CD14-positive monocyte (primary cell): ENCODE data around the gene ARMC7. TPM values are rescaled to one million over a fixed set of nuclear protein-coding genes. Genes with fewer than 3 reads are reported as not detected.

ENCODE experiments used
- DNase-seq, 3 donors: peaks; one replicate each; pipeline ENCODE4 v3.0.0-alpha.2; 2011 to 2022
- H2AFZ ChIP-seq: 2 replicates; pipeline ENCODE4 v1.6.0; 2012; ENCODE audit warnings: mild to moderate bottlenecking, low read depth, low read length, inconsistent platforms; ENCODE audit not compliant: insufficient read depth, poor library complexity, severe bottlenecking
- H3K27ac ChIP-seq, 2 donors: 1 replicate in 1 of 2; 2 replicates in 1 of 2; pipeline ENCODE4 v1.5.1; 2012 to 2013; ENCODE audit warnings: low read length in 2 of 2, control low read depth in 1 of 2, inconsistent platforms in 1 of 2, low read depth in 1 of 2, mild to moderate bottlenecking in 1 of 2
- H3K27me3 ChIP-seq, 2 donors: one replicate each; pipeline versions ENCODE4 v1.6.0 to v1.6.1; 2011 to 2013; ENCODE audit warnings: low read length in 2 of 2; ENCODE audit not compliant: control insufficient read depth in 2 of 2, insufficient read depth in 2 of 2
- H3K36me3 ChIP-seq, 2 donors: replicated peaks in 1 of 2; 1 replicate in 1 of 2; 2 replicates in 1 of 2; pipeline versions ENCODE4 v1.5.1 to v1.6.1; 2012 to 2013; ENCODE audit warnings: low read length in 2 of 2, control low read depth in 1 of 2, inconsistent platforms in 1 of 2, mild to moderate bottlenecking in 1 of 2; ENCODE audit not compliant: insufficient read depth in 2 of 2, control insufficient read depth in 1 of 2
- H3K4me1 ChIP-seq, 2 donors: 1 replicate in 1 of 2; 2 replicates in 1 of 2; pipeline versions ENCODE4 v1.5.1 to v1.6.1; 2012 to 2013; ENCODE audit warnings: low read length in 2 of 2, control low read depth in 1 of 2, inconsistent platforms in 1 of 2, mild to moderate bottlenecking in 1 of 2, moderate library complexity in 1 of 2; ENCODE audit not compliant: insufficient read depth in 2 of 2, control insufficient read depth in 1 of 2
- H3K4me2 ChIP-seq: replicated peaks from 2 replicates; pipeline ENCODE3; 2012; ENCODE audit warnings: low read length, moderate library complexity, mild to moderate bottlenecking; ENCODE audit not compliant: poor library complexity, severe bottlenecking; ENCODE audit errors: extremely low read depth
- H3K4me3 ChIP-seq, 3 experiments: fragments of 200-600 bp in 1 of 3; sonication (generic) in 1 of 3; replicated peaks in 1 of 3; 1 replicate in 2 of 3; 2 replicates in 1 of 3; pipeline ENCODE4 v1.5.1; 2011 to 2013; ENCODE audit warnings: low read length in 3 of 3, mild to moderate bottlenecking in 3 of 3, control low read depth in 2 of 3, low read depth in 2 of 3, inconsistent platforms in 1 of 3, moderate library complexity in 1 of 3
- H3K79me2 ChIP-seq: 2 replicates; pipeline ENCODE4 v1.6.0; 2012; ENCODE audit warnings: mild to moderate bottlenecking, control low read depth, inconsistent platforms, low read length, moderate library complexity; ENCODE audit not compliant: insufficient read depth
- H3K9ac ChIP-seq: 2 replicates; pipeline ENCODE4 v1.6.0; 2017; ENCODE audit warnings: low read length, mild to moderate bottlenecking; ENCODE audit not compliant: insufficient read depth, poor library complexity, severe bottlenecking
- H3K9me3 ChIP-seq, 2 donors: replicated peaks in 1 of 2; 1 replicate in 1 of 2; 2 replicates in 1 of 2; pipeline versions ENCODE4 v1.5.1 to v1.6.1; 2012 to 2013; ENCODE audit warnings: low read length in 2 of 2, control low read depth in 1 of 2; ENCODE audit not compliant: control insufficient read depth in 1 of 2, insufficient read depth in 1 of 2
- H4K20me1 ChIP-seq: 2 replicates; pipeline ENCODE4 v1.6.0; 2012; ENCODE audit warnings: mild to moderate bottlenecking, low read length, control low read depth, moderate library complexity; ENCODE audit not compliant: insufficient read depth
- H3K27ac Mint-ChIP-seq, 7 donors: one replicate each; pipeline ENCODE4 v1.8.0; 2020; ENCODE audit warnings: mild to moderate bottlenecking in 7 of 7, mixed read lengths in 7 of 7, moderate library complexity in 6 of 7, inconsistent platforms in 2 of 7
- H3K27me3 Mint-ChIP-seq, 3 donors: one replicate each; pipeline ENCODE4 v1.8.0; 2021 to 2022; ENCODE audit warnings: low read depth in 3 of 3, mild to moderate bottlenecking in 3 of 3, mixed read lengths in 3 of 3, moderate library complexity in 3 of 3, inconsistent platforms in 1 of 3
- H3K36me3 Mint-ChIP-seq, 2 donors: one replicate each; pipeline ENCODE4 v1.8.0; 2020; ENCODE audit warnings: mixed read lengths in 2 of 2, inconsistent platforms in 1 of 2, mild to moderate bottlenecking in 1 of 2
- H3K4me1 Mint-ChIP-seq: one replicate; pipeline ENCODE4 v1.8.0; 2020; ENCODE audit warnings: mild to moderate bottlenecking, mixed read lengths
- H3K4me3 Mint-ChIP-seq, 2 donors: one replicate each; pipeline ENCODE4 v1.8.0; 2020; ENCODE audit warnings: mild to moderate bottlenecking in 2 of 2, mixed read lengths in 2 of 2, moderate library complexity in 1 of 2
- H3K9me3 Mint-ChIP-seq, 7 donors: one replicate each; pipeline ENCODE4 v1.8.0; 2020 to 2022; ENCODE audit warnings: mixed read lengths in 7 of 7, mild to moderate bottlenecking in 6 of 7, moderate library complexity in 6 of 7, inconsistent platforms in 2 of 7
- CTCF ChIP-seq: fragments of 200-600 bp; IDR thresholded peaks from one replicate; pipeline ENCODE4 v1.8.0; 2022; ENCODE audit warnings: antibody characterized with exemption, mild to moderate bottlenecking
- WGBS: methylation state at CpG from one replicate; pipeline ENCODE4 v1.1.5; 2013; ENCODE audit warnings: missing lambda C conversion rate; ENCODE audit not compliant: insufficient coverage; 5-methylcytosine and 5-hydroxymethylcytosine counted together
- intact Hi-C, 2 donors: fragments of 100-400 bp; cut with micrococcal nuclease; formaldehyde crosslinking; loops; one replicate each; pipeline versions ENCODE4 v1.15.0 to v1.15.1; 2023
- polyA plus RNA-seq, 3 donors: library from polyadenylated mRNA; depleted of rRNA in 1 of 3; unstranded in 2 of 3; stranded (reverse) in 1 of 3; fragments of 300-500 nt in 2 of 3; fragments of >200 nt in 1 of 3; fragmentation: Illumina TruSeq in 2 of 3; gene quantifications; 1 replicate in 2 of 3; 2 replicates in 1 of 3; pipeline ENCODE4 v1.2.3, GENCODE V29; 2012 to 2021

Gene ARMC7
- polyA plus RNA-seq, 3 donors, result 1.3 to 11.8 (median 2.1) TPM

DNA sequence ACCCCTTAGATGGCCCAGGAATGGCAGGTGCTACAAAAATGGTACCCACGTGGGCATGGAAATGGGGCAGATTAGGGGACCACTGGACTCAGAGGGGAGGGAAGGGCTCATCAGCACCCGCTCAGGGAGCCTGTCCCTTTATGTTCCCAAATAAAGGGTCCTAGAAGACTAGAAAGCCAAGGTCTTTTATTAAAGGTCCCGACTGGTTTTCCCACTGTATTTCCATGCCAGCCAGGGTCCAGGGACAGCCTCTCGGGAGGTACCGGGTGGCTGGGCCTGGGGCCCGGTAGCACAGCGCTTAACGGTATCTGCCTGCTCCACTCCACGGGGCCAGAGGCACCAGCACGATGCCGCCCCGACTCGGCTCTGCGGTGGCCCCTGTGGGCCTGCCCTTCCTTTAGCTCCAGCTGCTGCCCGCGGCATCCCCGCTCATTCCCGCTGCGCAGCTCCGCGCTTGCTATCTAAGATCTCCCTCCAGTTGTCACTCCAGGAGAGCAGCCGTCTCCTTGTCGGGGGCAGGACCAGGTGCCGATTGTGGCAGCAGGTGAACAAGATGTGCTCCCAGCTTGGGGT, 20.4 kb downstream of the ARMC7 start:
- Histone ChIP-seq H3K27ac (no peak overlapping the region), H3K79me2 (peaks cover 22% of the 10 kb centered on the region), H3K4me3 (peak overlapping the region in 1 of 3 experiments; percentile 92), H3K27me3 (no peaks in the 10 kb centered on the region), H3K9me3 (no peaks in the 10 kb centered on the region), H3K4me1 (peaks cover 25 to 38% of the 10 kb centered on the region in 2 donors), H3K4me2 (peak overlapping the region; percentile 93), H3K36me3 (peaks cover 19 to 28% of the 10 kb centered on the region in 2 donors), H3K9ac (peak overlapping the region; percentile 76), H4K20me1 (peaks cover 18% of the 10 kb centered on the region), H2AFZ (peak overlapping the region; percentile 85)
- DNase-seq, result no peak
- peaks cover 19 to 34% of the 10 kb centered on the region in 2 donors for H3K36me3 Mint-ChIP-seq
- peaks cover 27% of the 10 kb centered on the region for H3K4me1 Mint-ChIP-seq
- peak overlapping the region in 2 of 7 donors; percentile 50 to 69 for H3K27ac Mint-ChIP-seq
- intact Hi-C loops, result no loop called here
- no peak for TF ChIP-seq CTCF
- WGBS, result 91% methylated on average over 23 of the region's 24 CpGs
- no peaks in the 10 kb centered on the region for H3K9me3 Mint-ChIP-seq
- H3K4me3 Mint-ChIP-seq, result no peak overlapping the region
- no peaks in the 10 kb centered on the region for H3K27me3 Mint-ChIP-seq

GRCh38 chr17:75130632-75131277, 21.0 kb downstream of the ARMC7 start:
- peaks cover 20% of the 10 kb centered on the region for H3K79me2 ChIP-seq
- H4K20me1 ChIP-seq, result peaks cover 17% of the 10 kb centered on the region
- Mint-ChIP-seq H3K27ac (peak overlapping the region in 6 of 7 donors; percentile 40 to 69 (median 53)), H3K9me3 (no peaks in the 10 kb centered on the region), H3K4me3 (peak overlapping the region; percentile 84 to 88), H3K27me3 (no peaks in the 10 kb centered on the region), H3K4me1 (peaks cover 21% of the 10 kb centered on the region), H3K36me3 (peaks cover 24 to 38% of the 10 kb centered on the region in 2 donors)
- H3K27ac ChIP-seq, result peak overlapping the region; percentile 20 to 75
- H3K27me3 ChIP-seq, result no peaks in the 10 kb centered on the region
- H3K9me3 ChIP-seq, result no peaks in the 10 kb centered on the region
- peak overlapping the region; percentile 76 for H3K9ac ChIP-seq
- intact Hi-C loops, result no loop called here
- H2AFZ ChIP-seq, result peak overlapping the region; percentile 85
- H3K4me1 ChIP-seq, result peaks cover 22 to 32% of the 10 kb centered on the region in 2 donors
- WGBS, result 17% methylated on average over 22 of the region's 29 CpGs
- TF ChIP-seq CTCF, result peak; percentile 54
- peaks cover 25 to 34% of the 10 kb centered on the region in 2 donors for H3K36me3 ChIP-seq
- H3K4me3 ChIP-seq, result peak overlapping the region; percentile 72 to 92 (median 73)
- peak overlapping the region; percentile 93 for H3K4me2 ChIP-seq
- peak in 2 of 3 donors; percentile 40 to 46 for DNase-seq
